HL-60 (cell line): ENCODE measurements around the gene RFLNA.

Experiments
- DNase-seq, 2 experiments: peaks; one replicate each; pipeline ENCODE4 v3.0.0-alpha.2; 2010 to 2020; ENCODE audit warnings: low read depth in 1 of 2, low spot score in 1 of 2
- H3K27ac ChIP-seq: fragments of 250-450 bp; sonication (Bioruptor Pico); replicated peaks from 2 replicates; pipeline ENCODE4 v1.5.1; 2020; ENCODE audit warnings: mild to moderate bottlenecking, moderate library complexity
- H3K27me3 ChIP-seq: fragments of 250-450 bp; sonication (Bioruptor Pico); 2 replicates; pipeline ENCODE4 v1.5.1; 2021; ENCODE audit warnings: mild to moderate bottlenecking, moderate library complexity; ENCODE audit not compliant: insufficient read depth, poor library complexity, severe bottlenecking
- H3K4me3 ChIP-seq: replicated peaks from 2 replicates; pipeline ENCODE4 v1.5.1; 2011; ENCODE audit warnings: mild to moderate bottlenecking, control low read depth, low read length; ENCODE audit not compliant: insufficient read depth
- GABPA ChIP-seq: IDR thresholded peaks from 2 replicates; pipeline ENCODE4 v1.6.1; 2012; ENCODE audit warnings: low read depth
- POLR2AphosphoS5 ChIP-seq: IDR thresholded peaks from 2 replicates; pipeline ENCODE4 v1.6.1; 2012; ENCODE audit warnings: low read depth
- REST ChIP-seq: IDR thresholded peaks from 2 replicates; pipeline ENCODE4 v1.6.1; 2012; ENCODE audit warnings: low read depth; ENCODE audit not compliant: insufficient replicate concordance
- SPI1 ChIP-seq: IDR thresholded peaks from 2 replicates; pipeline ENCODE4 v1.6.1; 2012; ENCODE audit warnings: low read depth, mild to moderate bottlenecking, borderline replicate concordance
- TF ChIP-seq, protein P1 (sequence below): IDR thresholded peaks from one replicate; pipeline ENCODE4 v1.5.1; 2011; ENCODE audit warnings: low read length, control low read depth, inconsistent platforms; ENCODE audit not compliant: insufficient read depth

The RFLNA gene

DNA sequence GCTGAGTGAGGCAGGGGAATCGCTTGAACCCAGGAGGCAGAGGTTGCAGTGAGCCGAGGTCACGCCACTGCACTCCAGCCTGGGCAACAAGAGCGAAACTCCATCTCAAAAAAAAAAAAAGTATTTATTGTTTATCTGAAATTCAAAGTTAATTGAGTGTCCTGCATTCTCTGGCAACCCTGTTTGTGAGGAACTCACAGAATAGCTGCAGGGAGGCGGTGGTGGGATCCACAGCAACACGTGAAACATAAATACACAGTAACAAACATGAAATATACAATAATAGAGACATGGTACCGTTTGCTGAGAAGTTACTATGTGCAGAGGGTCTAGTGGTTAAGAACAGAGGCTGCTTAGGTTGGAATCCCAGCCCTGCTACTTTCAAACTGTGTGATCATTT is 43.7 kb upstream of the RFLNA start:
- H3K27me3 ChIP-seq = no peaks in the 10 kb centered on the region
- no peak overlapping the region for H3K4me3 ChIP-seq
- no peak for TF ChIP-seq POLR2AphosphoS5
- TF ChIP-seq, protein P1, sequence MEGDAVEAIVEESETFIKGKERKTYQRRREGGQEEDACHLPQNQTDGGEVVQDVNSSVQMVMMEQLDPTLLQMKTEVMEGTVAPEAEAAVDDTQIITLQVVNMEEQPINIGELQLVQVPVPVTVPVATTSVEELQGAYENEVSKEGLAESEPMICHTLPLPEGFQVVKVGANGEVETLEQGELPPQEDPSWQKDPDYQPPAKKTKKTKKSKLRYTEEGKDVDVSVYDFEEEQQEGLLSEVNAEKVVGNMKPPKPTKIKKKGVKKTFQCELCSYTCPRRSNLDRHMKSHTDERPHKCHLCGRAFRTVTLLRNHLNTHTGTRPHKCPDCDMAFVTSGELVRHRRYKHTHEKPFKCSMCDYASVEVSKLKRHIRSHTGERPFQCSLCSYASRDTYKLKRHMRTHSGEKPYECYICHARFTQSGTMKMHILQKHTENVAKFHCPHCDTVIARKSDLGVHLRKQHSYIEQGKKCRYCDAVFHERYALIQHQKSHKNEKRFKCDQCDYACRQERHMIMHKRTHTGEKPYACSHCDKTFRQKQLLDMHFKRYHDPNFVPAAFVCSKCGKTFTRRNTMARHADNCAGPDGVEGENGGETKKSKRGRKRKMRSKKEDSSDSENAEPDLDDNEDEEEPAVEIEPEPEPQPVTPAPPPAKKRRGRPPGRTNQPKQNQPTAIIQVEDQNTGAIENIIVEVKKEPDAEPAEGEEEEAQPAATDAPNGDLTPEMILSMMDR = no peak
- no peak for TF ChIP-seq REST
- no peak for TF ChIP-seq SPI1
- no peak for TF ChIP-seq GABPA
- H3K27ac ChIP-seq = no peak overlapping the region
- DNase-seq = no peak

DNA sequence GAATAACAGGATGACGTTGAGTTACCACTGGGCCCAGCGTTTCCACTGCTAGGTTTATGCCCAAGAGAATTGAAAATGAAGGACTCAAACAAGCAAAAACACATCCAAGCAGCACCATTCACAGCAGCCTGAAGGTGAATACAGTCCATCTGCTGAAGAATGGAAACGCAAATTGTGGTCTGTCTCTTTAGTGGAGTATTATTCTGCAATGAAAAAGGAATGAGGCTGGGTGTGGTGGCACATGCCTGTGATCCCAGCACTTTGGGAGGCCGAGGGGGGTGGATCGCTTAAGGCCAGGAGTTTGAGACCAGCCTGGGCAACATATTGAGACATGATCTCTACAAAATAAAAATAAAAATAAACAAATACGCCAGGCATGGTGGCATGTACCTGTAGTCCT is 41.9 kb upstream of the RFLNA start:
- Histone ChIP-seq H3K27ac (no peak overlapping the region), H3K4me3 (no peak overlapping the region), H3K27me3 (peaks cover 3% of the 10 kb centered on the region)
- DNase-seq = no peak
- TF ChIP-seq REST (no peak), SPI1 (no peak), POLR2AphosphoS5 (no peak), GABPA (no peak)
- TF ChIP-seq, protein P1 = no peak

DNA sequence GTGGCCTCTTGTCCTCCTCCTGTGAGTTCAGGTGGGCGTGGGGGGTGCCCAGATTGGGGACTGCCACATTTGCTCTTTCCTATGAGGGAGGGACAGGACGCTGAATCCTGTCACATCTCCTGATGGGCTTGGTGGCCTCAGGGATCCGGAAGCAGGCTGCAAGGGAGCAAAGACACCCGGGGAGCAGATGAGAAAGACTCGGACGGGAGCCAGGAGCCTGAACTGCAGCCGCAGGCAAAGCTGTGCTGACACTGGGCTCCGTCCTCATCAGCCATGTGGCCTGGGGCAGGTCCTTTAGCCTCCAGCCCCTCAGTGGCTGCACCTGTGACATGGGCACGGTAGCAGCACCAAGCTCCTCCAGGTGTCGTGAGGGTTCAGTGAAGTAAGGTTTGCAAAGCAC is 40.8 kb upstream of the RFLNA start:
- TF ChIP-seq SPI1 (no peak), GABPA (no peak), POLR2AphosphoS5 (no peak), REST (no peak)
- TF ChIP-seq, protein P1 = no peak
- Histone ChIP-seq H3K4me3 (no peak overlapping the region), H3K27me3 (peaks cover 3% of the 10 kb centered on the region), H3K27ac (no peak overlapping the region)
- DNase-seq = no peak
